T-helper 2 cell treated with Interferon-gamma antibody and Interleukin-4, amounts not matched to agents 100 ng/mL and 5 ng/mL, for 36 hours (primary cell): ENCODE data around the gene PCDHGA10. TPM values are rescaled to one million over a fixed set of nuclear protein-coding genes. Genes with fewer than 3 reads are reported as not detected.

Source experiments
- total RNA-seq: library from RNA; stranded (reverse); gene quantifications from 2 replicates; pipeline ENCODE4 v1.2.3, GENCODE V29; 2022

The PCDHGA10 gene
- total RNA-seq, 1 donor from 2014 or later = 0.34 TPM

Other genes with a start within 250 kb of the PCDHGA10 start
- gene PCDHB7, start 240.3 kb upstream of the PCDHGA10 start, total RNA-seq = not detected in 2 replicates
- not detected in 2 replicates for gene PCDHB8, start 235.2 kb upstream of the PCDHGA10 start, total RNA-seq
- not detected in 2 replicates for gene PCDHB16, start 230.6 kb upstream of the PCDHGA10 start, total RNA-seq
- not detected in 2 replicates for gene PCDHB9, start 225.8 kb upstream of the PCDHGA10 start, total RNA-seq
- not detected in 2 replicates for gene PCDHB10, start 220.6 kb upstream of the PCDHGA10 start, total RNA-seq
- not detected in 2 replicates for gene PCDHB11, start 213.4 kb upstream of the PCDHGA10 start, total RNA-seq
- gene PCDHB12, start 204.3 kb upstream of the PCDHGA10 start, total RNA-seq = not detected in 2 replicates
- not detected in 2 replicates for gene PCDHB13, start 199.1 kb upstream of the PCDHGA10 start, total RNA-seq
- not detected in 2 replicates for gene PCDHB14, start 189.6 kb upstream of the PCDHGA10 start, total RNA-seq
- gene PCDHB15, start 167.6 kb upstream of the PCDHGA10 start, total RNA-seq = not detected in 2 replicates
- 0.25 and 0.59 TPM in 2 replicates for gene SLC25A2, start 108.9 kb upstream of the PCDHGA10 start, total RNA-seq
- 60.8 and 64.9 TPM in 2 replicates for gene TAF7, start 92.2 kb upstream of the PCDHGA10 start, total RNA-seq
- gene PCDHGA1, start 82.5 kb upstream of the PCDHGA10 start, total RNA-seq = 0.09 TPM in 2 replicates
- gene PCDHGA2, start 74.2 kb upstream of the PCDHGA10 start, total RNA-seq = 0.14 and 0.23 TPM in 2 replicates
- gene PCDHGA3, start 69.2 kb upstream of the PCDHGA10 start, total RNA-seq = 0.23 and 0.34 TPM in 2 replicates
- 0.18 and 0.20 TPM in 2 replicates for gene PCDHGB1, start 62.9 kb upstream of the PCDHGA10 start, total RNA-seq
- gene PCDHGA4, start 58.0 kb upstream of the PCDHGA10 start, total RNA-seq = 0.43 and 0.45 TPM in 2 replicates
- 0.93 and 1.0 TPM in 2 replicates for gene PCDHGB2, start 53.0 kb upstream of the PCDHGA10 start, total RNA-seq
- gene PCDHGA5, start 48.8 kb upstream of the PCDHGA10 start, total RNA-seq = 0.41 and 0.55 TPM in 2 replicates
- 0.59 and 0.93 TPM in 2 replicates for gene PCDHGB3, start 42.7 kb upstream of the PCDHGA10 start, total RNA-seq
- gene PCDHGA6, start 39.1 kb upstream of the PCDHGA10 start, total RNA-seq = 0.57 and 0.70 TPM in 2 replicates
- 0.30 TPM in 2 replicates for gene PCDHGA7, start 30.2 kb upstream of the PCDHGA10 start, total RNA-seq
- 0.18 and 0.23 TPM in 2 replicates for gene PCDHGB4, start 25.3 kb upstream of the PCDHGA10 start, total RNA-seq
- gene PCDHGA8, start 20.4 kb upstream of the PCDHGA10 start, total RNA-seq = 0.18 TPM in 2 replicates
- gene PCDHGB5, start 15.0 kb upstream of the PCDHGA10 start, total RNA-seq = 0.55 and 0.61 TPM in 2 replicates
- gene PCDHGA9, start 10.2 kb upstream of the PCDHGA10 start, total RNA-seq = 0.25 and 0.34 TPM in 2 replicates
- 0.25 and 0.41 TPM in 2 replicates for gene PCDHGB6, start 5.0 kb upstream of the PCDHGA10 start, total RNA-seq
- gene PCDHGB7, start 4.7 kb downstream of the PCDHGA10 start, total RNA-seq = 0.20 and 0.39 TPM in 2 replicates
- 0.11 and 0.25 TPM in 2 replicates for gene PCDHGA11, start 8.1 kb downstream of the PCDHGA10 start, total RNA-seq
- 0.16 and 0.18 TPM in 2 replicates for gene PCDHGA12, start 17.5 kb downstream of the PCDHGA10 start, total RNA-seq
- 0.07 and 0.18 TPM in 2 replicates for gene PCDHGC3, start 63.0 kb downstream of the PCDHGA10 start, total RNA-seq
- 0.05 TPM in 1 of 2 replicates, not detected in the other for gene PCDHGC4, start 72.0 kb downstream of the PCDHGA10 start, total RNA-seq
- not detected in 2 replicates for gene PCDHGC5, start 76.1 kb downstream of the PCDHGA10 start, total RNA-seq
- 289 and 299 TPM in 2 replicates for gene DIAPH1, start 206.0 kb downstream of the PCDHGA10 start, total RNA-seq
- 80.8 and 85.3 TPM in 2 replicates for gene HDAC3, start 223.9 kb downstream of the PCDHGA10 start, total RNA-seq
- 20.1 and 21.1 TPM in 2 replicates for gene RELL2, start 224.0 kb downstream of the PCDHGA10 start, total RNA-seq
- gene FCHSD1, start 238.4 kb downstream of the PCDHGA10 start, total RNA-seq = 55.1 and 55.6 TPM in 2 replicates